Neural progenitor cell (in vitro differentiated cells): ENCODE results near the gene RHBDD3.

Experiments used
- CTCF ChIP-seq: fragments of 200-600 bp; sonication (generic); IDR thresholded peaks from 2 replicates; pipeline ENCODE4 v1.5.1; 2017; ENCODE audit warnings: antibody characterized with exemption, mild to moderate bottlenecking
- EZH2phosphoT487 ChIP-seq: fragments of 200-600 bp; sonication (generic); IDR thresholded peaks from 2 replicates; pipeline ENCODE4 v1.6.1; 2017; ENCODE audit warnings: antibody characterized with exemption

- TF ChIP-seq CTCF (peak; percentile 17), EZH2phosphoT487 (no peak)
These were observed 39.2 kb upstream of the RHBDD3 start for GRCh38 chr22:29306835-29307595.
